Endothelial cell of umbilical vein (primary cell): ENCODE results near the gene SIX6. TPM values are rescaled to one million over a fixed set of nuclear protein-coding genes. Genes with fewer than 3 reads are reported as not detected.

Source experiments
- BruUV-seq: library from RNA; stranded (reverse); fragments of 400-500 nt; replicated peaks from 2 replicates; lab custom pipeline; 2021; lab: Mats Ljungman, UMichigan
- CTCF ChIA-PET: fragments of 300-600, 350-600 bp; sonication (Branson Sonifier 250); formaldehyde crosslinking; loops from one replicate; lab custom pipeline; 2021; ENCODE audit warnings: antibody characterized with exemption, inconsistent platforms; lab: Charles Lee
- POLR2A ChIA-PET: fragments of 300-600, 350-600 bp; sonication (Branson Sonifier 250); formaldehyde crosslinking; loops from one replicate; lab custom pipeline; 2021; ENCODE audit warnings: antibody characterized with exemption, inconsistent platforms; lab: Charles Lee
- DNase-seq: peaks from one replicate; pipeline ENCODE4 v3.0.0-alpha.2; 2011; ENCODE audit warnings: low read depth, low spot score
- FAIRE-seq: peaks from 2 replicates; lab custom pipeline; 2011; peaks lifted over from hg19 to GRCh38; lab: Jason Lieb, UNC
- H2AFZ ChIP-seq: 2 replicates; pipeline ENCODE4 v1.6.0; 2012; ENCODE audit warnings: low read depth, low read length, control low read depth, inconsistent platforms
- H3K27ac ChIP-seq: 2 replicates; pipeline ENCODE4 v1.5.1; 2011; ENCODE audit warnings: low read depth, mild to moderate bottlenecking, control low read depth, low read length, moderate library complexity; ENCODE audit not compliant: insufficient read depth
- H3K27me3 ChIP-seq, 2 experiments: 2 replicates each; pipeline versions ENCODE4 v1.6.0 to v1.6.1; 2011; ENCODE audit warnings: low read length in 2 of 2, mixed read lengths in 1 of 2; ENCODE audit not compliant: control insufficient read depth in 2 of 2, insufficient read depth in 2 of 2
- H3K36me3 ChIP-seq, 2 experiments: 2 replicates in 1 of 2; 3 replicates in 1 of 2; pipeline ENCODE4 v1.5.1; 2011; ENCODE audit warnings: low read length in 2 of 2, mild to moderate bottlenecking in 1 of 2, moderate library complexity in 1 of 2; ENCODE audit not compliant: control insufficient read depth in 2 of 2, insufficient read depth in 2 of 2; ENCODE audit errors: extremely low read depth in 1 of 2
- H3K4me1 ChIP-seq: 3 replicates; pipeline ENCODE4 v1.5.1; 2011; ENCODE audit warnings: mild to moderate bottlenecking, low read length; ENCODE audit not compliant: control insufficient read depth, insufficient read depth; ENCODE audit errors: extremely low read depth
- H3K4me2 ChIP-seq: 2 replicates; pipeline ENCODE4 v1.6.1; 2011; ENCODE audit warnings: low read length, control low read depth, mixed read lengths; ENCODE audit not compliant: insufficient read depth
- H3K4me3 ChIP-seq, 3 experiments: fragments of 200-600 bp in 1 of 3; sonication (generic), shearing (Covaris generic) in 1 of 3; replicated peaks in 1 of 3; 2 replicates each; pipeline ENCODE4 v1.5.1; 2011 to 2016; ENCODE audit warnings: control low read depth in 3 of 3, low read length in 3 of 3, mild to moderate bottlenecking in 2 of 3, inconsistent platforms in 1 of 3, low read depth in 1 of 3, moderate library complexity in 1 of 3; ENCODE audit not compliant: insufficient read depth in 1 of 3
- H3K79me2 ChIP-seq: 2 replicates; pipeline ENCODE4 v1.6.0; 2012; ENCODE audit warnings: low read length, inconsistent platforms; ENCODE audit not compliant: control insufficient read depth, insufficient read depth
- H3K9ac ChIP-seq: replicated peaks from 2 replicates; pipeline ENCODE3; 2011; ENCODE audit warnings: low read length, control low read depth; ENCODE audit not compliant: insufficient read depth; ENCODE audit errors: extremely low read depth
- H3K9me1 ChIP-seq: replicated peaks from 3 replicates; pipeline ENCODE4 v1.6.0; 2011; ENCODE audit warnings: mild to moderate bottlenecking, low read length; ENCODE audit not compliant: control insufficient read depth, insufficient read depth; ENCODE audit errors: extremely low read depth
- H3K9me3 ChIP-seq: replicated peaks from 2 replicates; pipeline ENCODE4 v1.5.1; 2012; ENCODE audit warnings: low read length, inconsistent platforms; ENCODE audit not compliant: control insufficient read depth, insufficient read depth
- H4K20me1 ChIP-seq: replicated peaks from 2 replicates; pipeline ENCODE3; 2011; ENCODE audit warnings: mild to moderate bottlenecking, low read length; ENCODE audit not compliant: control insufficient read depth, insufficient read depth; ENCODE audit errors: extremely low read depth
- EZH2 ChIP-seq: IDR thresholded peaks from 2 replicates; pipeline ENCODE4 v1.6.1; 2012; ENCODE audit warnings: borderline replicate concordance, low read depth, mild to moderate bottlenecking, moderate library complexity, low read length, inconsistent platforms; ENCODE audit not compliant: severe bottlenecking
- FOS ChIP-seq: IDR thresholded peaks from 2 replicates; pipeline ENCODE4 v1.6.1; 2011; ENCODE audit warnings: mild to moderate bottlenecking, low read length, moderate library complexity, borderline replicate concordance; ENCODE audit not compliant: insufficient read depth
- GATA2 ChIP-seq: IDR thresholded peaks from 2 replicates; pipeline ENCODE4 v1.7.0; 2011; ENCODE audit warnings: low read depth, mild to moderate bottlenecking, moderate library complexity, mixed read lengths, low read length; ENCODE audit not compliant: insufficient read length, insufficient read depth
- JUN ChIP-seq: IDR thresholded peaks from 2 replicates; pipeline ENCODE4 v1.6.1; 2011; ENCODE audit warnings: borderline replicate concordance, low read depth; ENCODE audit not compliant: insufficient read length, insufficient read depth
- MAX ChIP-seq: IDR thresholded peaks from 2 replicates; pipeline ENCODE4 v1.6.1; 2011; ENCODE audit not compliant: insufficient read depth, insufficient read length
- MYC ChIP-seq: IDR thresholded peaks from one replicate; pipeline ENCODE4 v1.6.1; 2011; ENCODE audit warnings: mild to moderate bottlenecking, low read depth, low read length
- POLR2A ChIP-seq: IDR thresholded peaks from 2 replicates; pipeline ENCODE4 v1.6.1; 2012; ENCODE audit warnings: low read depth, mild to moderate bottlenecking, control low read depth, low read length
- POLR2AphosphoS5 ChIP-seq: IDR thresholded peaks from 2 replicates; pipeline ENCODE4 v1.6.1; 2012; ENCODE audit warnings: low read depth, mild to moderate bottlenecking, control low read depth, low read length, moderate library complexity; ENCODE audit not compliant: insufficient read depth
- dilution Hi-C: fragments of 300-500 bp; cut with MboI; formaldehyde crosslinking; loops from one replicate; pipeline ENCODE4 v1.15.0; 2019; ENCODE audit warnings: low sequenced_read_pairs; ENCODE audit not compliant: extremely low pct_ligation_motif_present
- intact Hi-C: fragments of 100-400 bp; cut with micrococcal nuclease; formaldehyde crosslinking; loops from one replicate; pipeline ENCODE4 v1.10.0; 2022
- polyA plus RNA-seq, 4 experiments: library from polyadenylated mRNA; depleted of rRNA in 3 of 4; stranded (reverse) in 3 of 4; unstranded in 1 of 4; fragments of >200 nt; gene quantifications; 2 replicates each; pipeline versions ENCODE4 v1.2.1 to v1.2.3, GENCODE V29; 2011 to 2012; ENCODE audit warnings: missing spikeins in 1 of 4
- total RNA-seq: library from RNA; stranded (reverse); gene quantifications from 2 replicates; pipeline ENCODE4 v1.2.3, GENCODE V29; 2021
- TF ChIP-seq, protein P1 (sequence below), 2 donors: IDR thresholded peaks; 1 replicate in 1 of 2; 2 replicates in 1 of 2; pipeline ENCODE4 v1.5.1; 2011; ENCODE audit warnings: low read length in 2 of 2, mild to moderate bottlenecking in 2 of 2, moderate library complexity in 2 of 2, control low read depth in 1 of 2, inconsistent platforms in 1 of 2, low read depth in 1 of 2; ENCODE audit not compliant: insufficient read depth in 1 of 2; ENCODE audit errors: extremely low read depth in 1 of 2

SIX6 gene
- total and polyA plus RNA-seq, 2 donors (not counting 3 experiments of a cell fraction or from before 2014, with no cell fraction given) = not detected

- intact Hi-C loops (no loop called here), dilution Hi-C loops (no loop called here)
- TF ChIP-seq FOS (no peak), GATA2 (no peak), POLR2AphosphoS5 (no peak), JUN (no peak), POLR2A (no peak), MYC (no peak), MAX (no peak), EZH2 (no peak)
- TF ChIP-seq, protein P1, sequence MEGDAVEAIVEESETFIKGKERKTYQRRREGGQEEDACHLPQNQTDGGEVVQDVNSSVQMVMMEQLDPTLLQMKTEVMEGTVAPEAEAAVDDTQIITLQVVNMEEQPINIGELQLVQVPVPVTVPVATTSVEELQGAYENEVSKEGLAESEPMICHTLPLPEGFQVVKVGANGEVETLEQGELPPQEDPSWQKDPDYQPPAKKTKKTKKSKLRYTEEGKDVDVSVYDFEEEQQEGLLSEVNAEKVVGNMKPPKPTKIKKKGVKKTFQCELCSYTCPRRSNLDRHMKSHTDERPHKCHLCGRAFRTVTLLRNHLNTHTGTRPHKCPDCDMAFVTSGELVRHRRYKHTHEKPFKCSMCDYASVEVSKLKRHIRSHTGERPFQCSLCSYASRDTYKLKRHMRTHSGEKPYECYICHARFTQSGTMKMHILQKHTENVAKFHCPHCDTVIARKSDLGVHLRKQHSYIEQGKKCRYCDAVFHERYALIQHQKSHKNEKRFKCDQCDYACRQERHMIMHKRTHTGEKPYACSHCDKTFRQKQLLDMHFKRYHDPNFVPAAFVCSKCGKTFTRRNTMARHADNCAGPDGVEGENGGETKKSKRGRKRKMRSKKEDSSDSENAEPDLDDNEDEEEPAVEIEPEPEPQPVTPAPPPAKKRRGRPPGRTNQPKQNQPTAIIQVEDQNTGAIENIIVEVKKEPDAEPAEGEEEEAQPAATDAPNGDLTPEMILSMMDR (IDR thresholded peaks at IDR 0.05; ENCODE audit: extremely low read depth in 1 of 2, insufficient read depth in 1 of 2, low read depth in 1 of 2, low read length in 2 of 2) = no peak
- Histone ChIP-seq H2AFZ (no peak overlapping the region), H3K27ac (no peak overlapping the region), H3K79me2 (no peaks in the 10 kb centered on the region), H3K27me3 (peaks cover 3 to 8% of the 10 kb centered on the region in 2 experiments), H3K9me1 (no peaks in the 10 kb centered on the region), H4K20me1 (no peaks in the 10 kb centered on the region), H3K4me3 (no peak overlapping the region), H3K4me1 (no peaks in the 10 kb centered on the region), H3K9me3 (no peaks in the 10 kb centered on the region), H3K4me2 (no peak overlapping the region), H3K36me3 (no peaks in the 10 kb centered on the region), H3K9ac (no peak overlapping the region)
- ChIA-PET CTCF (no interaction called here), POLR2A (no interaction called here)
- FAIRE-seq (no peak), DNase-seq (no peak)
- BruUV-seq = no TSS peak
These were observed 28.7 kb downstream of the SIX6 start for GRCh38 chr14:60537663-60538062.
